ENCODE measurements around the gene TCP11X1.
"Not testable (repeated sequence)": the region's sequence is repeated elsewhere in the genome, so short reads cannot be mapped to it uniquely, and the experiment has no call there.

Gene TCP11X1

DNA sequence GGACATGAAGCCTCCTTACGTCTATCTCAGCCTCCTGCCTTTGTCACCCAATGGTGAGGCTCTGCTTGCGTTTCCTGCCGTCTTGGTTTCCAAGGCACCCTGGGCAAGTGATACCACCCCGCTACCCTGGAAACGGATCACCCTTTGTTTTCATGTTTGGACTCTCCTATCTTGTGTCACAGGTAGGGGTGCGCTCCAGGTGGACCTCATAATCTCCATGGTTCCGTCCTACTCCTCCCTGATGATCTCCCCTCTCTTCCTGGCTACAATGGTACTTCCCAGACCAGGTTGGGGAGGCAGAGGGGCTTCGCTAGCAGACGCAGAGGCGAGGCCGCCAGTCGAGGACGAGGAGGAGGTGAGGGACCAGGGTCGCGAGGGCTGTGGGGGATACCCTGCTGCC lies at the start of gene TCP11X1:
Gene TCP11X1, plus strand, starts transcription at position 316 of the 400 bp plus-strand sequence.
- H3K9ac ChIP-seq (ENCODE audit: low read depth, low read length, poor library complexity, severe bottlenecking); H3F3A ChIP-seq (ENCODE audit: low read depth); H3K36me3 ChIP-seq (ENCODE audit: insufficient read depth, low read length); H4K20me1 ChIP-seq (ENCODE audit: insufficient read depth, low read length, poor library complexity, severe bottlenecking); H2AFZ ChIP-seq (ENCODE audit: low read length); H3K79me2 ChIP-seq (ENCODE audit: insufficient read depth, low read length); H3K27me3 ChIP-seq (ENCODE audit: insufficient read depth, low read length, poor library complexity, severe bottlenecking); H3K9me2 ChIP-seq (replicated peaks; ENCODE audit: low read depth, low read length); H3K9me3 ChIP-seq (ENCODE audit: insufficient read depth, low read depth, low read length); H3K4me2 ChIP-seq (ENCODE audit: low read depth, low read length, poor library complexity, severe bottlenecking); H3K4me1 ChIP-seq (ENCODE audit: insufficient read depth, low read length, poor library complexity, severe bottlenecking); H3K4me3 ChIP-seq (ENCODE audit: low read length, poor library complexity, severe bottlenecking): not testable (repeated sequence)

DNA sequence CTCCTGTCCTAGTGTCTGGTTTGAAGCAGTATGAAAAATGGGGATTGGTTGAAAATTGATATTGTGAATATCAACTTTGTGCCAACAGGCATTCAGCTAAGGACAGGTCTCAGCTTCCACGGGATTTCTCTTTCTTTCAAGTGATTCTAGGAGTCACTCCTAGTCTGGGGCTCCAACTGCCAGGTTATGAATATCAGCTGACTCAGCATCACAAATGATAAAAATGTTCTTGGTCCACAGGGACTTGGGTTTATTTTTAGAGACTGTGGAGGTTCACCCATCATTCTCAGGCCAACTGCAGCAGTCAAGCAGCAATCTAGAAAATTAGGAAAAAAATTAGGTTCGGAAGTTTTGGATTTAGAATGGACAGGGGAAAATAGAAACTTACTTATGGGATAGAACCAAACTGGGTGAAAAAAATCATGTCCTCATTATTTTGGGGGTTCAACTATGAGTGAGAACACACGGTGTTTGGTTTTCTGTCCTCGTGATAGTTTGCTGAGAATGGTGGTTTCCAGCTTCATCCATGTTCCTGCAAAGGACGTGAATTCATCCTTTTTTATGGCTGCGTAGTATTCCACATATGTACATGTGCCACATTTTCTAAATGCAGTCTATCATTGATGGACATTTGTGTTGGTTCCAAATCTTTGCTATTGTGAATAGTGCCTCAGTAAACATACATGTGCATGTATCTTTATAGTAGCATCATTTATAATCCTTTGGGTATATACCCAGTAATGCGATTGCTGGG lies 29.0 kb upstream of the TCP11X1 start:
- Histone ChIP-seq H4K20me1 (ENCODE audit: insufficient read depth, low read length, poor library complexity, severe bottlenecking) (no peaks in the 10 kb centered on the region), H3K4me3 (ENCODE audit: low read length, poor library complexity, severe bottlenecking) (no peak overlapping the region), H3K79me2 (ENCODE audit: insufficient read depth, low read length) (no peaks in the 10 kb centered on the region), H3F3A (ENCODE audit: low read depth) (no peaks in the 10 kb centered on the region), H3K9me2 (replicated peaks; ENCODE audit: low read depth, low read length) (no peaks in the 10 kb centered on the region), H3K27me3 (ENCODE audit: insufficient read depth, low read length, poor library complexity, severe bottlenecking) (no peaks in the 10 kb centered on the region), H3K4me2 (ENCODE audit: low read depth, low read length, poor library complexity, severe bottlenecking) (no peak overlapping the region), H3K9me3 (ENCODE audit: insufficient read depth, low read depth, low read length) (no peaks in the 10 kb centered on the region), H3K4me1 (ENCODE audit: insufficient read depth, low read length, poor library complexity, severe bottlenecking) (no peaks in the 10 kb centered on the region), H2AFZ (ENCODE audit: low read length) (no peak overlapping the region), H3K9ac (ENCODE audit: low read depth, low read length, poor library complexity, severe bottlenecking) (no peak overlapping the region), H3K36me3 (ENCODE audit: insufficient read depth, low read length) (no peaks in the 10 kb centered on the region)
- TF ChIP-seq EZH2phosphoT487 (IDR thresholded peaks at IDR 0.05; ENCODE audit: borderline replicate concordance) = no peak
- TF ChIP-seq, protein P1, sequence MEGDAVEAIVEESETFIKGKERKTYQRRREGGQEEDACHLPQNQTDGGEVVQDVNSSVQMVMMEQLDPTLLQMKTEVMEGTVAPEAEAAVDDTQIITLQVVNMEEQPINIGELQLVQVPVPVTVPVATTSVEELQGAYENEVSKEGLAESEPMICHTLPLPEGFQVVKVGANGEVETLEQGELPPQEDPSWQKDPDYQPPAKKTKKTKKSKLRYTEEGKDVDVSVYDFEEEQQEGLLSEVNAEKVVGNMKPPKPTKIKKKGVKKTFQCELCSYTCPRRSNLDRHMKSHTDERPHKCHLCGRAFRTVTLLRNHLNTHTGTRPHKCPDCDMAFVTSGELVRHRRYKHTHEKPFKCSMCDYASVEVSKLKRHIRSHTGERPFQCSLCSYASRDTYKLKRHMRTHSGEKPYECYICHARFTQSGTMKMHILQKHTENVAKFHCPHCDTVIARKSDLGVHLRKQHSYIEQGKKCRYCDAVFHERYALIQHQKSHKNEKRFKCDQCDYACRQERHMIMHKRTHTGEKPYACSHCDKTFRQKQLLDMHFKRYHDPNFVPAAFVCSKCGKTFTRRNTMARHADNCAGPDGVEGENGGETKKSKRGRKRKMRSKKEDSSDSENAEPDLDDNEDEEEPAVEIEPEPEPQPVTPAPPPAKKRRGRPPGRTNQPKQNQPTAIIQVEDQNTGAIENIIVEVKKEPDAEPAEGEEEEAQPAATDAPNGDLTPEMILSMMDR (conservative IDR thresholded peaks at IDR 0.05; ENCODE audit: low read length) = no peak

DNA sequence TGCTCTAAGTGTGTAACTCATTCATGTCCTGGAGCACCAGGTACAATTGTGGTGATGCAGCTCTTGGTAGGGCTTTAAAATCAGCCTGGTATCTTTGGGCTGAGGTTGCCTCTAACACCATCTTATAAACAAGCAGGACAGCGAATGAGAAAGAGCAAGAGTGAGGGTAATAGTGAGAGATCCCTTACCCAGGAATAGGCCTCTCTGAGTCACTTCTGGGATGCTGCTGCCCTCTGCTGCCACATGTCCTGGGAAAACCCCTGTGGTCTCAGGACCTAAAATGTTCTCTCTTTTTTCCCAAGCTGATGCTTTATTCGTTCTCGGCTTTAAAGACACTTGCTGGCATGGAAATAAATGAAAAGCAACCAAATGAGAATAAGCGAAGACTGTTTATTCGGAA lies 7.2 kb upstream of the TCP11X1 start:
- H3K79me2 ChIP-seq (ENCODE audit: insufficient read depth, low read length); H3K9me3 ChIP-seq (ENCODE audit: insufficient read depth, low read depth, low read length); H3K9ac ChIP-seq (ENCODE audit: low read depth, low read length, poor library complexity, severe bottlenecking); H3K27me3 ChIP-seq (ENCODE audit: insufficient read depth, low read length, poor library complexity, severe bottlenecking); H3F3A ChIP-seq (ENCODE audit: low read depth); H3K4me1 ChIP-seq (ENCODE audit: insufficient read depth, low read length, poor library complexity, severe bottlenecking); H3K9me2 ChIP-seq (replicated peaks; ENCODE audit: low read depth, low read length); H3K4me2 ChIP-seq (ENCODE audit: low read depth, low read length, poor library complexity, severe bottlenecking); H3K36me3 ChIP-seq (ENCODE audit: insufficient read depth, low read length); H4K20me1 ChIP-seq (ENCODE audit: insufficient read depth, low read length, poor library complexity, severe bottlenecking); H2AFZ ChIP-seq (ENCODE audit: low read length); H3K4me3 ChIP-seq (ENCODE audit: low read length, poor library complexity, severe bottlenecking): not testable (repeated sequence)

DNA sequence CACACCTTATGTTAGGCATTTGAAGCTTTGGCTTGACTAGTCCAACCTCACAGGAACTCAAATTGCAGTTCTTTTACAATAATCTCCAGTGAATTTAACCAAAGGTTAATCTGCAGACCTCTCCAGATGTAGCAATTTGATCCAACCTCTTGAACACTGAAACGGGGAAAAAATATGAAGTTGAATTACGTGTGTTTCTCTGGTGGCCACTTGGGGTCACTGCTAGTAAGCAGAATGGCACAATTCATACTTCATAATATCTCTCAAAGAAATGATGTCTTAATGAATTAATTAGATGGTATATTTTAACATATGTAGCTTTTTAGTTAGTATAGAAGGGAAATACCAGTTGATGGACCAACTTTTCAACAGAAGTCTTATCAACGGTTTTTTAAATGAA lies 1.4 kb downstream of the TCP11X1 start:
- H3K27me3 ChIP-seq (ENCODE audit: insufficient read depth, low read length, poor library complexity, severe bottlenecking); H3K9me3 ChIP-seq (ENCODE audit: insufficient read depth, low read depth, low read length): not testable (repeated sequence)

DNA sequence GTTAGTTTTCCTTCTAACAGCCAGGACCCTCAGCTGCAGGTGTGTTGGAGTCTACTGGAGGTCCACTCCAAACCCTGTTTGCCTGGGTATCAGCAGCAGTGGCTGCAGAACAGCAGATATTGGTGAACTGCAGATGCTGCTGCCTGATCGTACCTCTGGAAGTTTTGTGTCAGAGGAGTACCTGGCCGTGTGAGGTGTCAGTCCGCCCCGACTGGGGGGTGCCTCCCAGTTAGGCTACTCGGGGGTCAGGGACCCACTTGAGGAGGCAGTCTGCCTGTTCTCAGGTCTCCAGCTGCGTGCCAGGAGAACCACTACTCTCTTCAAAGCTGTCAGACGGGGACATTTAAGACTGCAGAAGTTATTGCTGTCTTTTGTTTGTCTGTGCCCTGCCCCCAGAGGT lies 20.6 kb downstream of the TCP11X1 start:
- H2AFZ ChIP-seq (ENCODE audit: low read length); H3K4me2 ChIP-seq (ENCODE audit: low read depth, low read length, poor library complexity, severe bottlenecking); H3K27me3 ChIP-seq (ENCODE audit: insufficient read depth, low read length, poor library complexity, severe bottlenecking); H3K79me2 ChIP-seq (ENCODE audit: insufficient read depth, low read length); H3K4me3 ChIP-seq (ENCODE audit: low read length, poor library complexity, severe bottlenecking); H3F3A ChIP-seq (ENCODE audit: low read depth); H3K9me3 ChIP-seq (ENCODE audit: insufficient read depth, low read depth, low read length); H3K36me3 ChIP-seq (ENCODE audit: insufficient read depth, low read length); H3K9me2 ChIP-seq (replicated peaks; ENCODE audit: low read depth, low read length); H3K9ac ChIP-seq (ENCODE audit: low read depth, low read length, poor library complexity, severe bottlenecking); H4K20me1 ChIP-seq (ENCODE audit: insufficient read depth, low read length, poor library complexity, severe bottlenecking); H3K4me1 ChIP-seq (ENCODE audit: insufficient read depth, low read length, poor library complexity, severe bottlenecking): not testable (repeated sequence)

More for the DNA sequence above, 1.4 kb downstream of the TCP11X1 start:
- H3K79me2 ChIP-seq (ENCODE audit: insufficient read depth, low read length); H2AFZ ChIP-seq (ENCODE audit: low read length); H3K9me2 ChIP-seq (replicated peaks; ENCODE audit: low read depth, low read length); H3K4me3 ChIP-seq (ENCODE audit: low read length, poor library complexity, severe bottlenecking); H3K4me2 ChIP-seq (ENCODE audit: low read depth, low read length, poor library complexity, severe bottlenecking); H3K36me3 ChIP-seq (ENCODE audit: insufficient read depth, low read length); H3F3A ChIP-seq (ENCODE audit: low read depth); H4K20me1 ChIP-seq (ENCODE audit: insufficient read depth, low read length, poor library complexity, severe bottlenecking); H3K9ac ChIP-seq (ENCODE audit: low read depth, low read length, poor library complexity, severe bottlenecking); H3K4me1 ChIP-seq (ENCODE audit: insufficient read depth, low read length, poor library complexity, severe bottlenecking): not testable (repeated sequence)

DNA sequence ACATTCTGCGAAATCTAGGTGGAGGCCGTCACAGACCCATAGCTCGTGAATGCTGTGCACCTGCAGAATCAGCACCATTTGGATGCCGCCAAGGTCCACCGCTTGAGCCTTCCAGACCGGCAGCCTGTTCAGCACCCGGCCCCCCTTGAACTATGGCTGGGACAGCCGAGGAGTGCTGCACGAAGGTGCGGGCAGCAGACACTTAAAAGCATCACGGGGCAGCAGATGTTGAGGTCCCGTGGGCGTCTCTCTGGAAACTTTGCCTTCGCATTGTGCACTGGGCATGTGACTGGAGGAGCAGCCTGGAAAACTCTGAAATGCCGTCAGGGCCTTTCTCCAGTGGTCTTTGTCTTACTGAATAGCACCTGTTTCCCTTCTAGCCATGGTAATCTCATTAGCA lies 25.2 kb downstream of the TCP11X1 start:
- not testable (repeated sequence) for H3K4me3 ChIP-seq (ENCODE audit: low read length, poor library complexity, severe bottlenecking); H3K9me3 ChIP-seq (ENCODE audit: insufficient read depth, low read depth, low read length); H3K4me2 ChIP-seq (ENCODE audit: low read depth, low read length, poor library complexity, severe bottlenecking); H4K20me1 ChIP-seq (ENCODE audit: insufficient read depth, low read length, poor library complexity, severe bottlenecking); H3K27me3 ChIP-seq (ENCODE audit: insufficient read depth, low read length, poor library complexity, severe bottlenecking); H3K9me2 ChIP-seq (replicated peaks; ENCODE audit: low read depth, low read length); H3K79me2 ChIP-seq (ENCODE audit: insufficient read depth, low read length); H2AFZ ChIP-seq (ENCODE audit: low read length); H3K36me3 ChIP-seq (ENCODE audit: insufficient read depth, low read length); H3K4me1 ChIP-seq (ENCODE audit: insufficient read depth, low read length, poor library complexity, severe bottlenecking); H3K9ac ChIP-seq (ENCODE audit: low read depth, low read length, poor library complexity, severe bottlenecking); H3F3A ChIP-seq (ENCODE audit: low read depth)

DNA sequence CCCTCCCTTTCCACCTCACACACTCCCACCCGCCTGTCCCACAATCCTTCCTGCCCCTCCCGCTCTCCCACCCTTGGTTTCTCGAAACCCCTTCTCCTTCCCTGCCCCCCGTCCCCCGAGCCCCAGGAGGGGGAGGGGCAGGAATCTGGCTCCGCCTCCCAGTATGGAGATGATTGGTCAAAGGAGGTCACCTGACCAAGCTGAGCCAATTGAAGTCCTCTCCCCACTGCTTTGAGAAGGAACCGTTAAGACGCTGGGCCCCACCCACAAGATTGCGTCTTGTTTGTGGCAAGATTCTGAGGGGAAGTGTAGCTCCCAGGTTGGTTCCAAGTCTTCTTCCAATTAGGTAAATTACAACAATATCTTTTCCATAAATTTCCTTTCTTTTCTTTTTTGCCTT lies 31.8 kb downstream of the TCP11X1 start, which contains the start of gene NXF2:
Gene NXF2, plus strand, starts transcription at position 275 of the 400 bp plus-strand sequence. CDS start 59,912 bp downstream, outside the sequence.
- H3K9ac ChIP-seq (ENCODE audit: low read depth, low read length, poor library complexity, severe bottlenecking); H3K36me3 ChIP-seq (ENCODE audit: insufficient read depth, low read length); H3K4me1 ChIP-seq (ENCODE audit: insufficient read depth, low read length, poor library complexity, severe bottlenecking); H3K9me3 ChIP-seq (ENCODE audit: insufficient read depth, low read depth, low read length); H3F3A ChIP-seq (ENCODE audit: low read depth); H3K27me3 ChIP-seq (ENCODE audit: insufficient read depth, low read length, poor library complexity, severe bottlenecking); H3K79me2 ChIP-seq (ENCODE audit: insufficient read depth, low read length); H2AFZ ChIP-seq (ENCODE audit: low read length); H3K4me2 ChIP-seq (ENCODE audit: low read depth, low read length, poor library complexity, severe bottlenecking); H3K4me3 ChIP-seq (ENCODE audit: low read length, poor library complexity, severe bottlenecking); H4K20me1 ChIP-seq (ENCODE audit: insufficient read depth, low read length, poor library complexity, severe bottlenecking); H3K9me2 ChIP-seq (replicated peaks; ENCODE audit: low read depth, low read length): not testable (repeated sequence)
